ENCODE results near the gene DPF1. TPM values are rescaled to one million over a fixed set of nuclear protein-coding genes. Genes with fewer than 3 reads are reported as not detected.

The DPF1 gene
- total RNA-seq, 1 experiment from 2014 or later: 7.5 TPM

DNA sequence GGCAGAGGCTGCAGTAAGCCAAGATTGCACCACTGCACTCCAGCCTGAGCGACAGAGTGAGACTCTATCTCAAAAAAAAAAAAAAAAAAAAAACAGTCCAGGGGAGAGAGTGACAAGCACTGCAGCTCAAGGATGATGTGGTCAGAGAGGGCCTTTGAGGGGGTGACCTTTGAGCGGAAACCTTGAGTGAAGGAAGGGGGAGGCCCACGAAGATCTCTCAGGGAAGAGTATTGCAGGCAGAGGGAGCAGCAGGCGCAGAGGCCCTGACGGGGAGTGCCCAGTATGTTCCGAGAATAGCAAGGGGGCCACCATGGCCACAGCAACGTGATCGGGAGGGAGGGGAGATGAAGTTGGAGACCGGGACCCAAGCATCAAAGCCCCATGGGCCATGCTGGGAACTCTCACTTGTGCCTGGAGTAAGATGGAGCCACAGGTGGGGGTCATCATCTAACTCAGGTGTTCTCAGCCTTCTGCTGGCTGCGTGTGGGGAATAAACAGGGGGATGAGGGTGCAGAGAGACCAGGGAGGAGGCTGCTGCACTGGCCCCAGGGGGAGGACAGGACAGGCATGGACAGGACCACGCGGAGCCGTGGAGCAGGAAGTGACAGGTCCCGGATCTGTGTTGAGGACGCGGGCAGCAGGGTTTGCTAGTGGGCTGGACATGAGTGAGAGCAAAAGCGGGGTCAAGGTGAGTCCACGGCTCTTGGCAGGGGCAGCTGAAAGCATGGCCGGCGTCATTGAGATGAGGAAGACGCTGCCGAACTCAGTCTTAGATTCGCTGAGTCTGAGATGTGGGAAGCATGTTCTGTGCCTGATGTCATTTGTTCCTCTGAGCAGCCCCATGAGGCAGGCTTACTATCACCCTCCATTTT is 60.4 kb downstream of the DPF1 start:
- DNase-seq (ENCODE audit: low read depth, low spot score) (no peak), ATAC-seq (no peak)
- H3K4me1 ChIP-seq (ENCODE audit: control insufficient read depth, insufficient read depth, low read length): no peaks in the 10 kb centered on the region
- H3K9me3 ChIP-seq (ENCODE audit: control insufficient read depth, insufficient read depth, low read depth, low read length): peaks cover 7% of the 10 kb centered on the region; the same call in 1 of the 2 replicates
- no peak overlapping the region for H3K27ac ChIP-seq (ENCODE audit: low read length)
- POLR2A ChIA-PET: no interaction called here
- in situ Hi-C loops (cut with HindIII; ENCODE audit: low pct_unique_long_range_greater_than_20kb, low sequenced_read_pairs): no loop called here
- intact Hi-C loops (cut with micrococcal nuclease; ENCODE audit: unreplicated experiment): no loop called here
- no peaks in the 10 kb centered on the region for H3K27me3 ChIP-seq (ENCODE audit: control insufficient read depth, insufficient read depth, low read length)
- BruUV-seq (replicated peaks): no TSS peak
- CTCF ChIA-PET: no interaction called here
- no peaks in the 10 kb centered on the region; the same call in 1 of the 2 replicates for H3K36me3 ChIP-seq (ENCODE audit: control insufficient read depth, insufficient read depth, low read length)
- TF ChIP-seq TCF7L2 (IDR thresholded peaks at IDR 0.05; ENCODE audit: low read depth, low read length): no peak
- TF ChIP-seq, protein P1, sequence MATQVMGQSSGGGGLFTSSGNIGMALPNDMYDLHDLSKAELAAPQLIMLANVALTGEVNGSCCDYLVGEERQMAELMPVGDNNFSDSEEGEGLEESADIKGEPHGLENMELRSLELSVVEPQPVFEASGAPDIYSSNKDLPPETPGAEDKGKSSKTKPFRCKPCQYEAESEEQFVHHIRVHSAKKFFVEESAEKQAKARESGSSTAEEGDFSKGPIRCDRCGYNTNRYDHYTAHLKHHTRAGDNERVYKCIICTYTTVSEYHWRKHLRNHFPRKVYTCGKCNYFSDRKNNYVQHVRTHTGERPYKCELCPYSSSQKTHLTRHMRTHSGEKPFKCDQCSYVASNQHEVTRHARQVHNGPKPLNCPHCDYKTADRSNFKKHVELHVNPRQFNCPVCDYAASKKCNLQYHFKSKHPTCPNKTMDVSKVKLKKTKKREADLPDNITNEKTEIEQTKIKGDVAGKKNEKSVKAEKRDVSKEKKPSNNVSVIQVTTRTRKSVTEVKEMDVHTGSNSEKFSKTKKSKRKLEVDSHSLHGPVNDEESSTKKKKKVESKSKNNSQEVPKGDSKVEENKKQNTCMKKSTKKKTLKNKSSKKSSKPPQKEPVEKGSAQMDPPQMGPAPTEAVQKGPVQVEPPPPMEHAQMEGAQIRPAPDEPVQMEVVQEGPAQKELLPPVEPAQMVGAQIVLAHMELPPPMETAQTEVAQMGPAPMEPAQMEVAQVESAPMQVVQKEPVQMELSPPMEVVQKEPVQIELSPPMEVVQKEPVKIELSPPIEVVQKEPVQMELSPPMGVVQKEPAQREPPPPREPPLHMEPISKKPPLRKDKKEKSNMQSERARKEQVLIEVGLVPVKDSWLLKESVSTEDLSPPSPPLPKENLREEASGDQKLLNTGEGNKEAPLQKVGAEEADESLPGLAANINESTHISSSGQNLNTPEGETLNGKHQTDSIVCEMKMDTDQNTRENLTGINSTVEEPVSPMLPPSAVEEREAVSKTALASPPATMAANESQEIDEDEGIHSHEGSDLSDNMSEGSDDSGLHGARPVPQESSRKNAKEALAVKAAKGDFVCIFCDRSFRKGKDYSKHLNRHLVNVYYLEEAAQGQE (IDR thresholded peaks at IDR 0.05; ENCODE audit: insufficient read depth in 1 of 2, low read depth in 2 of 2, low read length in 1 of 2): no peak
- TF ChIP-seq SIN3A (IDR thresholded peaks at IDR 0.05; ENCODE audit: borderline replicate concordance, insufficient read depth, low read depth, low read length): no peak
- TF ChIP-seq POLR2AphosphoS5 (IDR thresholded peaks at IDR 0.05; ENCODE audit: low read depth, low read length): no peak
- TF ChIP-seq, protein P2, sequence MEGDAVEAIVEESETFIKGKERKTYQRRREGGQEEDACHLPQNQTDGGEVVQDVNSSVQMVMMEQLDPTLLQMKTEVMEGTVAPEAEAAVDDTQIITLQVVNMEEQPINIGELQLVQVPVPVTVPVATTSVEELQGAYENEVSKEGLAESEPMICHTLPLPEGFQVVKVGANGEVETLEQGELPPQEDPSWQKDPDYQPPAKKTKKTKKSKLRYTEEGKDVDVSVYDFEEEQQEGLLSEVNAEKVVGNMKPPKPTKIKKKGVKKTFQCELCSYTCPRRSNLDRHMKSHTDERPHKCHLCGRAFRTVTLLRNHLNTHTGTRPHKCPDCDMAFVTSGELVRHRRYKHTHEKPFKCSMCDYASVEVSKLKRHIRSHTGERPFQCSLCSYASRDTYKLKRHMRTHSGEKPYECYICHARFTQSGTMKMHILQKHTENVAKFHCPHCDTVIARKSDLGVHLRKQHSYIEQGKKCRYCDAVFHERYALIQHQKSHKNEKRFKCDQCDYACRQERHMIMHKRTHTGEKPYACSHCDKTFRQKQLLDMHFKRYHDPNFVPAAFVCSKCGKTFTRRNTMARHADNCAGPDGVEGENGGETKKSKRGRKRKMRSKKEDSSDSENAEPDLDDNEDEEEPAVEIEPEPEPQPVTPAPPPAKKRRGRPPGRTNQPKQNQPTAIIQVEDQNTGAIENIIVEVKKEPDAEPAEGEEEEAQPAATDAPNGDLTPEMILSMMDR (IDR thresholded peaks at IDR 0.05): no peak
- H3K4me3 ChIP-seq (ENCODE audit: low read depth in 2 of 2, low read length in 2 of 2): no peak overlapping the region

DNA sequence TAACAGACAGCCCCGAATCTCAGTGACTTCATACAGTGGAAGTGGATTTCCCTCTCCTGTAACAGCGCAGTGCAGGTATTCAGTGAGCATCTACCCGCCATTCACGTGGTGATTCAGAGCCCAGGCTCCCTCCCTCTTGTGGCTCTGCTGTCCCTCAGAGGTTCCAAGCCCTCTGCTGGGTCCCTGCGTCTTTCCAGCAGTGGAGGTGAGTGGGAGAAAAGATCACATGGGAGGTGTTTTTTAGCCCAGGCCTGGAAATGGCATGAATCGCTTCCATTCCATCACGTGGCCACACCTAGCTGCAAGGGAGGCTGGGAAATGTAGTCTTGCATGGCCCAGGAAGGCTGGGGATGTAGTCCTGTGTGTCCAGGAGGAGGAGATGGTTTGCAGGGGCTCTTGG is 61.4 kb downstream of the DPF1 start:
- CTCF ChIA-PET: no interaction called here
- no peaks in the 10 kb centered on the region; the same call in 1 of the 2 replicates for H3K36me3 ChIP-seq (ENCODE audit: control insufficient read depth, insufficient read depth, low read length)
- in situ Hi-C loops (cut with HindIII; ENCODE audit: low pct_unique_long_range_greater_than_20kb, low sequenced_read_pairs): no loop called here
- no peak overlapping the region for H3K27ac ChIP-seq (ENCODE audit: low read length)
- no TSS peak for BruUV-seq (replicated peaks)
- TF ChIP-seq, protein P2 (IDR thresholded peaks at IDR 0.05): no peak
- no peak for TF ChIP-seq SIN3A (IDR thresholded peaks at IDR 0.05; ENCODE audit: borderline replicate concordance, insufficient read depth, low read depth, low read length)
- TF ChIP-seq, protein P1 (IDR thresholded peaks at IDR 0.05; ENCODE audit: insufficient read depth in 1 of 2, low read depth in 2 of 2, low read length in 1 of 2): no peak
- no peak for TF ChIP-seq POLR2AphosphoS5 (IDR thresholded peaks at IDR 0.05; ENCODE audit: low read depth, low read length)
- no peak for TF ChIP-seq TCF7L2 (IDR thresholded peaks at IDR 0.05; ENCODE audit: low read depth, low read length)
- POLR2A ChIA-PET: no interaction called here
- ATAC-seq (no peak), DNase-seq (ENCODE audit: low read depth, low spot score) (no peak)
- peaks cover 7% of the 10 kb centered on the region; the same call in 1 of the 2 replicates for H3K9me3 ChIP-seq (ENCODE audit: control insufficient read depth, insufficient read depth, low read depth, low read length)
- no peaks in the 10 kb centered on the region for H3K27me3 ChIP-seq (ENCODE audit: control insufficient read depth, insufficient read depth, low read length)
- no peaks in the 10 kb centered on the region for H3K4me1 ChIP-seq (ENCODE audit: control insufficient read depth, insufficient read depth, low read length)
- intact Hi-C loops (cut with micrococcal nuclease; ENCODE audit: unreplicated experiment): no loop called here
- H3K4me3 ChIP-seq (ENCODE audit: low read depth in 2 of 2, low read length in 2 of 2): no peak overlapping the region

All from Panc1 (cell line).